ENCODE measurements around the gene KIAA1755.

- TF ChIP-seq CTCF (IDR thresholded peaks at IDR 0.05), result no peak
- no peak for TF ChIP-seq EZH2 (IDR thresholded peaks at IDR 0.05)
- no peak for TF ChIP-seq EZH2phosphoT487 (IDR thresholded peaks at IDR 0.05)
Measured at GRCh38 chr20:38256966-38257365, 3.6 kb downstream of the KIAA1755 start.

Measured in neural progenitor cell (in vitro differentiated cells).